Transverse colon (tissue), 4 donors: Measurements from ENCODE around the gene SCRN2. TPM values are rescaled to one million over a fixed set of nuclear protein-coding genes. Genes with fewer than 3 reads are reported as not detected.

Experiments
- DNase-seq: peaks from one replicate; pipeline ENCODE4 v3.0.0-alpha.2; 2019
- H3K27ac ChIP-seq, 4 donors: fragments of 200-600 bp; sonication (generic); 2 replicates each; pipeline ENCODE4 v1.5.1; 2016 to 2018; ENCODE audit warnings: inconsistent platforms in 4 of 4
- H3K27me3 ChIP-seq: fragments of 200-600 bp; sonication (generic); 2 replicates; pipeline ENCODE4 v1.5.1; 2017; ENCODE audit warnings: inconsistent platforms
- H3K36me3 ChIP-seq, 4 donors: fragments of 200-600 bp; sonication (generic); 2 replicates each; pipeline ENCODE4 v1.5.1; 2017 to 2019; ENCODE audit warnings: inconsistent platforms in 4 of 4
- H3K4me1 ChIP-seq, 4 donors: fragments of 200-600 bp; sonication (generic); 2 replicates each; pipeline ENCODE4 v1.5.1; 2017 to 2020; ENCODE audit warnings: inconsistent platforms in 4 of 4
- H3K4me3 ChIP-seq, 4 donors: fragments of 200-600 bp; sonication (generic); 1 replicate in 1 of 4; 2 replicates in 3 of 4; pipeline versions ENCODE4 v1.5.1 to v1.6.1; 2017 to 2019; ENCODE audit warnings: inconsistent platforms in 4 of 4
- H3K9me3 ChIP-seq, 2 donors: fragments of 200-600 bp; sonication (generic); 2 replicates each; pipeline ENCODE4 v1.5.1; 2017 to 2019; ENCODE audit warnings: inconsistent platforms in 2 of 2
- CTCF ChIP-seq, 5 experiments: fragments of 200-600 bp in 3 of 5; fragments of 450-650 bp in 2 of 5; sonication (generic) in 3 of 5; IDR thresholded peaks; 1 replicate in 2 of 5; 2 replicates in 3 of 5; pipeline ENCODE4 v1.5.1; 2016 to 2017; ENCODE audit warnings: antibody characterized with exemption in 5 of 5, inconsistent platforms in 3 of 5, mild to moderate bottlenecking in 2 of 5, moderate library complexity in 1 of 5
- EP300 ChIP-seq: sonication (generic); formaldehyde crosslinking; IDR thresholded peaks from one replicate; pipeline ENCODE4 v1.6.1; 2017; ENCODE audit warnings: antibody characterized with exemption, low read depth
- POLR2A ChIP-seq: fragments of 450-650 bp; IDR thresholded peaks from one replicate; pipeline ENCODE4 v1.6.1; 2016; ENCODE audit warnings: antibody characterized with exemption, mild to moderate bottlenecking, moderate library complexity
- POLR2AphosphoS5 ChIP-seq, 3 donors: sonication (generic); formaldehyde crosslinking; IDR thresholded peaks; one replicate each; pipeline ENCODE4 v1.6.1; 2016; ENCODE audit warnings: antibody characterized with exemption in 3 of 3
- WGBS, 2 donors: methylation state at CpG; one replicate each; pipeline ENCODE4 v1.1.5; 2018; ENCODE audit warnings: low coverage in 1 of 2; 5-methylcytosine and 5-hydroxymethylcytosine counted together
- in situ Hi-C, 4 donors: fragments of 200-750 bp; cut with MboI; loops; one replicate each; pipeline versions ENCODE4 v1.15.0 to v1.15.1; 2017; ENCODE audit warnings: low sequenced_read_pairs in 3 of 4, low pct_ligation_motif_present in 1 of 4, low pct_unique_long_range_greater_than_20kb in 1 of 4
- intact Hi-C: fragments of 100-400 bp; cut with DNase I; formaldehyde crosslinking; loops from one replicate; pipeline ENCODE4 v1.15.1; 2023; ENCODE audit warnings: low total_unique reads
- total RNA-seq, 4 donors: library from RNA; depleted of rRNA; stranded (reverse); fragments of >200 nt; gene quantifications; one replicate each; pipeline ENCODE4 v1.1.0, GENCODE V29; 2016

The SCRN2 gene
- total RNA-seq, 4 donors from 2014 or later, result 37.8 to 164 (median 89.7) TPM

DNA sequence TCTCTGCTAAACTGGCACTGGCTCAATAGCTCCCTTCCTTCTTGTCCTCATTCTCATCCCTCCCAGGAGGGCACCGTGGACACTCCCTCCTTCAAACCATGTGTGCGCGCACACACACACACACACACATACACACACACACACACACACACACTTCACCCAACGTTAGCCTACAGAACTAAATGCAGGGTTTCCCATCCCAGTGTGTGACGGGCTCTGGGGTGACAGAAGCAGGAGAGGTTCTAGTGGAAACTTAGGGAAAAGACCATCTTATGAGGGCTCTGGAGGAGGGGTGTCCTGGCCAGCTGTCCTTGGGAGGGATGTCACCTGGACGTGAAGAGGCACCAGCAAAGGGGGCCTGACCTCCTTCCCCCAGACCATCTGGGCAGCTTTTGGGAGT, 39.2 kb downstream of the SCRN2 start:
- TF ChIP-seq EP300 (no peak), CTCF (IDR thresholded peaks at IDR 0.05) (no peak), POLR2A (no peak), POLR2AphosphoS5 (IDR thresholded peaks at IDR 0.05) (no peak)
- H3K4me1 ChIP-seq, result no peaks in the 10 kb centered on the region
- 44% methylated on average over 6 of the region's 6 CpGs; no CpG with 5 or more reads in 1 of the 2 donors for WGBS, 2 donors
- intact Hi-C loops, result no loop called here
- no peak for DNase-seq
- H3K4me3 ChIP-seq, result no peak overlapping the region
- H3K27me3 ChIP-seq, result no peaks in the 10 kb centered on the region
- no peaks in the 10 kb centered on the region for H3K9me3 ChIP-seq
- H3K36me3 ChIP-seq, result no peaks in the 10 kb centered on the region
- no peak overlapping the region for H3K27ac ChIP-seq
- in situ Hi-C loops, result no loop called here

- DNase-seq, result no peak
- no peak overlapping the region for H3K27ac ChIP-seq
- in situ Hi-C loops, result no loop called here
- H3K27me3 ChIP-seq, result no peaks in the 10 kb centered on the region
- no peaks in the 10 kb centered on the region for H3K9me3 ChIP-seq
- no peaks in the 10 kb centered on the region for H3K4me1 ChIP-seq
- H3K4me3 ChIP-seq, result no peak overlapping the region
- intact Hi-C loops, result no loop called here
- TF ChIP-seq EP300, result no peak
- TF ChIP-seq POLR2A, result no peak
- TF ChIP-seq CTCF (IDR thresholded peaks at IDR 0.05), result no peak
- no peak for TF ChIP-seq POLR2AphosphoS5 (IDR thresholded peaks at IDR 0.05)
- no peaks in the 10 kb centered on the region for H3K36me3 ChIP-seq
- 80% methylated on average over 4 of the region's 4 CpGs; no CpG with 5 or more reads in 1 of the 2 donors for WGBS, 2 donors
Measured at GRCh38 chr17:47801176-47801765, 39.8 kb downstream of the SCRN2 start.

DNA sequence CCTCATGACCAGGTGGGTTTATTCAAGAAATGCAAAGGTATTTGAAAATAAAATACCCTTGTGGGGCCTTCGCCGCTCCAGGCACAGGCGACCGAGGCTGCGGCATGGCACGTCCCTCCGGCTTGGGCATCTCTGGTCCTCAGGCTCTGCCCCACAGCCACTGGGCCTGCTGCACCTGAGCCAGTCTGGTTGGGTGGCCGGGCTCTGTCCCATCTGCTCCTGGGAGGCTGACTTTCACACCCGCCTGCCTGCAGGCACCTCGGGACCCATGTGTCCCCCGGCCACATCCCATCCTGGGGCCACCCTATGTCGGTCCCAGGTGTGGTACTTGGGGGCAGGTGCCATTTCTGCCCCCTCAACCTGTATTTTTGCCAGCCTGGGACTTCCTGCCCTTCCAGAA, 40.4 kb downstream of the SCRN2 start:
- TF ChIP-seq POLR2A, result no peak
- no peak for TF ChIP-seq EP300
- no peak for TF ChIP-seq CTCF (IDR thresholded peaks at IDR 0.05)
- TF ChIP-seq POLR2AphosphoS5 (IDR thresholded peaks at IDR 0.05), result no peak
- H3K27ac ChIP-seq, result no peak overlapping the region
- no peaks in the 10 kb centered on the region for H3K9me3 ChIP-seq
- no peaks in the 10 kb centered on the region for H3K4me1 ChIP-seq
- H3K27me3 ChIP-seq, result peaks cover 1% of the 10 kb centered on the region
- no peak for DNase-seq
- intact Hi-C loops (no loop called here), in situ Hi-C loops (no loop called here)
- H3K4me3 ChIP-seq, result no peak overlapping the region
- H3K36me3 ChIP-seq, result no peaks in the 10 kb centered on the region
- WGBS, 2 donors, result 77 to 80% methylated on average over 7 to 11 of the region's 12 CpGs

GRCh38 chr17:47797797-47798196, 43.3 kb downstream of the SCRN2 start:
- no peak overlapping the region for H3K27ac ChIP-seq
- H3K36me3 ChIP-seq, result no peaks in the 10 kb centered on the region
- no peaks in the 10 kb centered on the region for H3K4me1 ChIP-seq
- H3K27me3 ChIP-seq, result peaks cover 30% of the 10 kb centered on the region
- DNase-seq, result no peak
- no peak overlapping the region for H3K4me3 ChIP-seq
- H3K9me3 ChIP-seq, result no peaks in the 10 kb centered on the region
- intact Hi-C loops, result no loop called here
- TF ChIP-seq EP300 (no peak), POLR2AphosphoS5 (IDR thresholded peaks at IDR 0.05) (no peak), POLR2A (no peak), CTCF (IDR thresholded peaks at IDR 0.05) (no peak)
- 54 to 61% methylated on average over 2 of the region's 2 CpGs for WGBS, 2 donors
- in situ Hi-C loops, result loop anchor here in 1 of 4 donors (10.0 kb wide), 1 partner anchor 103 kb away; the partner anchor contains the start of gene TBKBP1
